ENCODE data around the gene HSPA6.
"Not testable (repeated sequence)": the region's sequence is repeated elsewhere in the genome, so short reads cannot be mapped to it uniquely, and the experiment has no call there.

Gene HSPA6

GRCh38 chr1:161503394-161503748, 21.0 kb upstream of the HSPA6 start:
- no peak for DNase-seq (ENCODE audit: low spot score)

- no peak for DNase-seq (ENCODE audit: low spot score)
Measured at GRCh38 chr1:161505686-161506085, 18.7 kb upstream of the HSPA6 start.

GRCh38 chr1:161506336-161507223, 17.8 kb upstream of the HSPA6 start:
- no peak for DNase-seq (ENCODE audit: low spot score)

GRCh38 chr1:161510477-161510876, 13.9 kb upstream of the HSPA6 start:
- DNase-seq (ENCODE audit: low spot score): no peak

- DNase-seq (ENCODE audit: low spot score): no peak
Measured at GRCh38 chr1:161511018-161511755, 13.2 kb upstream of the HSPA6 start.

- no peak for DNase-seq (ENCODE audit: low spot score)
Measured at GRCh38 chr1:161511756-161512060, 12.6 kb upstream of the HSPA6 start.

- not testable (repeated sequence) for DNase-seq (ENCODE audit: low spot score)
Measured at GRCh38 chr1:161512636-161513447, 11.5 kb upstream of the HSPA6 start.

GRCh38 chr1:161513448-161513780, 10.9 kb upstream of the HSPA6 start:
- DNase-seq (ENCODE audit: low spot score): not testable (repeated sequence)

GRCh38 chr1:161513953-161514352, 10.4 kb upstream of the HSPA6 start:
- DNase-seq (ENCODE audit: low spot score): not testable (repeated sequence)

GRCh38 chr1:161523041-161523816, 1.1 kb upstream of the HSPA6 start:
- not testable (repeated sequence) for DNase-seq (ENCODE audit: low spot score)

GRCh38 chr1:161524742-161525291, 477 bp downstream of the HSPA6 start:
- DNase-seq (ENCODE audit: low spot score): not testable (repeated sequence)

- not testable (repeated sequence) for DNase-seq (ENCODE audit: low spot score)
Measured at GRCh38 chr1:161525321-161525720, 981 bp downstream of the HSPA6 start.

GRCh38 chr1:161525918-161526317, 1.6 kb downstream of the HSPA6 start:
- DNase-seq (ENCODE audit: low spot score): not testable (repeated sequence)

- not testable (repeated sequence) for DNase-seq (ENCODE audit: low spot score)
Measured at GRCh38 chr1:161528550-161528949, 4.2 kb downstream of the HSPA6 start.

GRCh38 chr1:161529463-161530104, 5.2 kb downstream of the HSPA6 start:
- DNase-seq (ENCODE audit: low spot score): not testable (repeated sequence)

- peak; percentile 80 for DNase-seq (ENCODE audit: low spot score)
Measured at GRCh38 chr1:161530158-161530557, 5.8 kb downstream of the HSPA6 start.

GRCh38 chr1:161530671-161531641, 6.6 kb downstream of the HSPA6 start:
- DNase-seq (ENCODE audit: low spot score): peak; percentile 95

- DNase-seq (ENCODE audit: low spot score): no peak
Measured at GRCh38 chr1:161531986-161532643, 7.8 kb downstream of the HSPA6 start.
